Adipose tissue (tissue), 3 donors: ENCODE measurements around the gene OVCA2. TPM values are rescaled to one million over a fixed set of nuclear protein-coding genes. Genes with fewer than 3 reads are reported as not detected.

Experiments
- H3K27ac ChIP-seq: one replicate; pipeline ENCODE4 v1.5.1; 2013; ENCODE audit warnings: low read depth, low read length
- WGBS, 3 donors: extraction: QIAGEN DNeasy Blood & Tissue Kit; methylation state at CpG; one replicate each; pipeline ENCODE4 v1.1.7; 2013; 5-methylcytosine and 5-hydroxymethylcytosine counted together
- polyA plus RNA-seq, 3 donors: library from polyadenylated mRNA; stranded (reverse); fragments of 200-250 nt; gene quantifications; one replicate each; pipeline ENCODE4 v1.2.3, GENCODE V29; 2013
- donor health status: healthy with polysubstance abuse.
- donor health status: Bipolar disorder and iron deficiency.
- donor health status: healthy.

OVCA2 gene
- polyA plus RNA-seq: 10 to 100 TPM; 30.9 to 40.7 (median 38.7) TPM

DNA sequence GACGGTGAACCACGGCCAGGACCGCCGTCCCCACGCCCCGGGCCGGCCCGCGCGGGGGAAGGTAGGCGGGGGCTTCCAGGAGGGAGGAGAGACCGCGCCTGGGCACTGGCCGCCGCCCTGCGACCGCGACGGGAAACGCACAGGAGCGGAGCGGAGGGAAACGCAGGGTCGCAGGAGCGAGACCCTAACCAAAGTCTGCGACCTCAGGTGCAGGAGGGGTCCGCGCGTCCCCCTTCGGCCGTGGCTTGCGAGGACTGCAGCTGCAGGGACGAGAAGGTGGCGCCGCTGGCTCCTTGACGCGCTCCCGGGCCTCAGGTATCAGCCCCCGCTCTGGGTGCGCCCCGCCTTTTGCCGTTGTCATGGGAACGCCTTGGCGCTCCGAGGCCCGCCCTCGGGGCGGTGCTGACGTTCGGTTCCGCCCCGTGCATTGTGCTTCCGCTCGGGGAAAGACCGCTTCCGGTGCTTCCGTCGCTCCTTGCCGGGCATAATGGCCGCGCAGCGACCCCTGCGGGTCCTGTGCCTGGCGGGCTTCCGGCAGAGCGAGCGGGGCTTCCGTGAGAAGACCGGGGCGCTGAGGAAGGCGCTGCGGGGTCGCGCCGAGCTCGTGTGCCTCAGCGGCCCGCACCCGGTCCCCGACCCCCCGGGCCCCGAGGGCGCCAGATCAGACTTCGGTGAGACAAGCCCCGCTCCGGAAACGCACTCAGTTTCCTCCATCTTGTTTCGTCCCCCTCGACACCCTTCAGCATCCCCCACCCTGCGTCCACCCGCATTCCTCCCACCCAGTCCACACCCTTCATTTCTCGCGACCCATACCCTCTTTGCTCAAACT lies at the start of gene OVCA2:
TSS of gene OVCA2 (plus strand) at position 462 of the 829 bp plus-strand sequence. CDS start at position 488, 26 bp downstream.
- WGBS, 3 donors: 0 to 4% (median 0%) methylated on average over 79 to 92 of the region's 93 CpGs

DNA sequence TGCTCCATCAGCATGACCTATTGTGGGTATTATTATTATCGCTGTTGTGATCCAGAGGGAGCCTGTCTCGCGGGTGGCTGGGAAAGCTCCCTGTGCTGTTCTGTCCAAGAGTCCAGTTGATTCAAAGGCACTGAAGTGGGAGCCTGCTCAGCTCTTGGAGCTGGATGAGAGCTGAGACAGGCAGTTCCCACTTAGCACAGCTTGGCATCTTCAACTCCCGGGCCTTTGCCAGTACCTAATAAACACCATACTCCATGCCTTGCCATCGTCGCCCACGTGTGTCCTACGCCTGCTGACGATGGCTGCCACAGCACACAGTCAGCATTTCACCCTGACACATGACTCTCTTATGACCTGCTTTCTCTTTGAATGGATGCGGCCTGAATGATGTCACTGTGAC lies 49.3 kb upstream of the OVCA2 start:
- WGBS, 3 donors: 80 to 89% (median 86%) methylated on average over 10 of the region's 10 CpGs
- H3K27ac ChIP-seq: no peak overlapping the region

More for the DNA sequence above, at the start of gene OVCA2:
- peak within 1 kb of the TSS; percentile 38 for H3K27ac ChIP-seq

DNA sequence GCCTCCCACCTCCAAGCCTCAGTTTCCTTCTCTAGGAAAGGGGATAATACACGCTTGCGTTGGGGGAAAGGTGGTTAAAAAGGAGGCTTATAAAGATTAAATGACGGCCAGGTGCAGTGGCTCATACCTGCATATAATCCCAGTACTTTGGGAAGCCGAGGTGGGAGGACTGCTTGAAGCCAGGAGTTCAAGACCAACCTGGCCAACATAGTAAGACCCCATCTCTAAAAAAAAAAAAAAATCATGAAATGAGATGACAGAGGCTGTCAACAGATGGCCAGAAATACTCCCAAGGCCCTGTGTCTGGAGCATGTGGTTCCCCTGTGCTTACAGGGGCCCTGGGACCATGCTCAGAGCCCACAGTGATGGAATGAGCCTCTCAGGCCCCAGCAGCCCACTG lies 47.1 kb upstream of the OVCA2 start:
- WGBS, 3 donors: 96 to 99% (median 97%) methylated on average over 4 of the region's 4 CpGs
- no peak overlapping the region for H3K27ac ChIP-seq

DNA sequence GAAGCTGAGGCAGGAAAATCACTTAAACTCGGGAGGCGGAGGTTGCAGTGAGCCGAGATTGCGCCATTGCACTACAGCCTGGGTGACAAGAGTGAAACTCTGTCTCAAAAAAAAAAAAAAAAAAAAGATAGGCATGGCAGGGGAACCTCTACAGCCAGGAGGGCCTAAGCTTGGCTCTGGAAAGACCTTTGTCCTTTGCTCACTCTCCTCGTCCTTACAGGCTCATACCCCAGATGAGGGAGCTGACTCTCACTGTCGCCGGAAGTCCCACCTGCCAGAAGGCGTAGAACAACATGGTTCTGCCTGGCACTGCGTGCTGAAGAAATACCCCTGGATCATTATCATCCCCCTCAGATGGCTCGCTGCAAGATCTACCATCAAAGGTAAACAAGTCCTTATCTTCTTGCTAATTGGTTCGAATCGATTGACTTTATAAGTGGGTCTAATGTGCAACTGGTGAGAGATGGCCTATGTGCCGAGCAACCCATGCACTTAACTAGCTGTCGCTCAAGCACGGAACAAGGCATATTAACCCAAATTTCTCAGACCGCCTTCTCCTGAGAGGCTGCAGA lies 46.4 kb upstream of the OVCA2 start:
- 80 to 96% (median 94%) methylated on average over 16 of the region's 16 CpGs for WGBS, 3 donors
- no peak overlapping the region for H3K27ac ChIP-seq

DNA sequence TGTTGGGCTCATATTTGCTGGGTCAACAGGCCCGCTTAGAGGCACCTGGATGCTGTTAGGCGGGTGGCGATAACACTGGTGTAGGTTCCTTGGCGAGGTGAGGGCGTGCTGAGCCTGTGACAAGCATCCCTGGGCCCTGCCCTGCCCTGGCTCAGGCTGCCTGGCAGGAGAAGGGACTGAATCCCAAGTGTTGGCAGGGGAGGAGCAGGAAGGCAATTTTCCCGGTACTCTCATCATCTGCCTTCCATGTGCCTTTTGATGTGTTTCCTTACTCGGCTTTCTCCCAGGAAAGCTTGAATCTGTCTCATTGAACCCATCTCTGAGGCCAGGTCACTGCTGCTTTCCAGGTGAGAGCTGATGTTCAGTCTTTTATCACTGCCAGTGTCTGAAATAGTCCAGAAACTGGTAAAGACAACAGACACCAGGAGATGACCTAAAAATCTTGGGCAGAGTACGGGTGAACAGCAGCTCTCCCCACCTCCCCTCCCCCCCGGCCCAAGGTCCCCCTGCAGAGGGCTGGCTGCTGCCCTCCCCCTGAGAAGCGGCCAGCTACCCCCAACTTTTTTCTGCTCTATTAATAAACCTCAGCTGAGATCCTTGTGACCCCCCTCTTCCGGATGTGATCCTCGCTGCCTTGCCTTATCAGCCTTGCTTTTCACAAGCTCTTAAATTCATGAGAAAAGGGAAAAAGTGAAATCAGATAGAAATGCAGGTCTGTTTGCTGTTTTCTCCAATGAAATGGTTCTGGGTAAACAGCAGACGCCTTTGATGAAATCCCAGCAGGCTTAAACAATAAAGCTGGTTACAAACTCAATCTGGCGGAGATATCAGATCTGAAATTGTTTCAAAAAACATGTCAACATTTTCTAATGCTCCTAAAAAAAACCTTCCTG lies 45.7 kb upstream of the OVCA2 start:
- H3K27ac ChIP-seq: no peak overlapping the region
- 64 to 87% (median 83%) methylated on average over 14 of the region's 14 CpGs for WGBS, 3 donors

DNA sequence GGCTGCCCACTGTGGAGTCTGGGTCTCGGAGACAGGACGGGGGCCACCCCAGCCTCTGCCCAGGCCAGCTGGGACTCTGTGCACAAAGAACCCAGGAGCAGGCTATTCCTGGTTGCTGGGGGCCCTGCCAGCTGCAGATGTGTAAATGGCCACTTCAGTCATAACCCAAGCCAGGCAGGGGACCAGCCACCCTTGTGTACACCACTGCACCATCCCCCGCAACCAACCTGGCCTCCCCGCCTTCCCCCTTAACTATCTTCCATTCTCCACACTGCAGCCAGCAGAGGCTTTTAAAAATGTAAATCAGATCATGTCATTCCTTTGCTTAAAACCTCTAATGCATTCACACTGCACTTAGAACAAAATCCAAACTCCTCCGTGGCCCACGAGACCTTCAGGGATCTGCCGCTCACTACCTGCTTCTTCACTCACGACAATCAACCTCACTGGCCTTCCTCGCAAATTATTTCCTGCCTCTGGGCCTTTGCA lies 45.0 kb upstream of the OVCA2 start:
- H3K27ac ChIP-seq: no peak overlapping the region
- WGBS, 3 donors: 78 to 96% (median 93%) methylated on average over 9 of the region's 9 CpGs

DNA sequence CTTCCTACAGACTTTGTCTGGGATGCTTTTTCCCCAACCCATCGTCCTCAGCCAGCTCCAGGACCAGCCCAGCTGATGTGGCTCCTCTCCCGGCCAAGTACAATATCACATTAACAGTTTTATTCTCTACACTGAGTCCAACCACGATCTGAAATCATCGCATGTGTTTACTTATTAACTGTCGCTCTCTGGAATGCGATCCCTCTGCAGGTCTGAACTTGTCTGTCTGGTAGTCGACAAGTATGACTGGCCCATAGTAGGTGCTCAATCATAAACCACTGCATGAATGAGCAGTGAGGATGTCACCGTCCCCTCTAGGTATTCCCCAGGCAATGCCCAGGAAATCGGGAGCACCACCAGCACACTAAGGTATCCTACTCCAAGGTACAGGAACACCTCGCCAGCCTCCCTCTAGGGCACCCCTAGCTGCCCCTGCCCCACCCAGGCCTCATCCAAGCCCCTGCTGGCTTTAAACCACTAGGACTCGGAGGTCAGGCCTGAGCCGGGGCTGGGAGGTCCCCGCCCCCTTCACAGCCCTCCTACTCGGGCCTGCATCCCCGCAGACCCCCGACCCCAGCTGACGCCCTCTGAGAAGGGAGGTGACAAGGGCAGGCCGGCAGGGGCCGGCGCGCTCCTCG lies 44.4 kb upstream of the OVCA2 start:
- no peak overlapping the region for H3K27ac ChIP-seq
- WGBS, 3 donors: 14 to 65% (median 59%) methylated on average over 21 to 22 of the region's 22 CpGs

DNA sequence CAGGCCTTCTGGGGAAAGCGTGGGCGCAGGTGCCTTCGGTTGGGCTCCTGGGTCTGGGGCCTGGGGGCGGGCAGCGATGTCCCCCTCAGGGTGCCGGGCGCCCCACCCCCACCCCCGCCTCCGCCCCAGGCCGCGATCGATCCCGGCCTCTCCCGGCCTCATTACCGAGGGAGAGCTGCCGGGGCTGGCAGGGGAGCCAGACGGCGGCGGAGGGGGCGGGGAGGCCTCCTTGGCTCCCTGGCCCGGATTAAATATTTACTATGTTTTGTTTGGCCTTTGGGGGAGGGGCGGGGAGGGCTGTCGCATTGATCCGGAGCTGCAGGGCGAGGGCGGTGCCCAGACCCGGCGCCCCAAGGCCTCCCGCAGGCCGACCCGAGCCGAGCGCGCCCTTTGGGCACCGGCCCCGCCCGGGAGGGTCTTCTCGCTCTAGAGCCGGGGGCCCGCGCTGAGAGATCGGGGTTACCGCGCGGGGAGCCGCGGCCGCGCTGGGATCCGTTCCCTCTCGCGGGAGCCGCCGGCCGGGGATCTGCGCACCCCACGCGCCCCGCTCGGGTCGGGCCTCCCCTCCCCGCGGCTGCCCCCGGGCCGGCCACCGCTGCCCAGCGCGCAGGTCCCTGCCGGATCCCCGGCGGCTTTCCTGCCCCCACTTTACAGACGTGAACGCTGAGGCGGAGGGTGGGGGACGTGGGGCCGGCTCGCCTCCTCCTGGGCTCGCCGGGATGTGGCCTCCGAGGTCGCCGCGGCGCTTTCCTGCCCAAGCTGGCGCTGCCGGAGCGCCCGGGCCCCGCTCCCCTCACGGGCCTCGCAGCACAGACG lies 43.7 kb upstream of the OVCA2 start:
- no peak overlapping the region for H3K27ac ChIP-seq
- WGBS, 3 donors: 1 to 8% (median 5%) methylated on average over 48 to 92 of the region's 92 CpGs

DNA sequence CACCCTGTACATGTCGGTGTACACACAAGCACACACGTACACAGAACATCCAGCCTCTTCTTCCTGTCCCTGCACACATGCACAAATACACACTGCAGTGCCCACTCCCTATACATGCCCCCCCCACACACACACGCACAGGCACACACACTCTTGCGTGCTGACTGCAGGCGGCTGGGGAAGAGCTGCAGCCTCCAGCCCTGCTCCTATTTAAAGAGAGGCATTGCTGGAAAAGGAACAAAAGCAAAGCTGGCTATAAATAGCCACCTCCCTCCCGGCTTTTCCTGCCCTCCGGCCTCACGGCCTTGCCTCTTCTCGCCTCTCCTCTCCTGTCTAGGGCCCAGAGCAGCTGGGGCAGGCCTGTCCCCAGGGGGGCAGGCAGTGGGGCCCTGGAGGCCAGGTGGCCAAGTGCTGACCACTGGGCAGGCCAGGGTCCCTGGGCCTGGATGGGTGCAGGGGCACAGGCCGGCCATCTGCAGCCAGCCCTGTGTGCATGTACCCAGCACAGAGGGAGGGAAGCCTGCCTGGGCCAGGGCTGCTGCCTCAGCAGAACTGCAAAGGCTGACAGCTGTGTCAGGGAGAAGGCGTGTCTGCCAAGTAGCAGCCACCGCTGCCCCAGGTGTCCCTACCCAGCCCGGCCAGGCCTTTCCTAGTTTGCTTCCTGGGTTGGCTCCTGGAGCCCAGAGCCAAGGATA lies 42.1 kb upstream of the OVCA2 start:
- 15 to 43% (median 34%) methylated on average over 13 of the region's 13 CpGs for WGBS, 3 donors
- no peak overlapping the region for H3K27ac ChIP-seq

DNA sequence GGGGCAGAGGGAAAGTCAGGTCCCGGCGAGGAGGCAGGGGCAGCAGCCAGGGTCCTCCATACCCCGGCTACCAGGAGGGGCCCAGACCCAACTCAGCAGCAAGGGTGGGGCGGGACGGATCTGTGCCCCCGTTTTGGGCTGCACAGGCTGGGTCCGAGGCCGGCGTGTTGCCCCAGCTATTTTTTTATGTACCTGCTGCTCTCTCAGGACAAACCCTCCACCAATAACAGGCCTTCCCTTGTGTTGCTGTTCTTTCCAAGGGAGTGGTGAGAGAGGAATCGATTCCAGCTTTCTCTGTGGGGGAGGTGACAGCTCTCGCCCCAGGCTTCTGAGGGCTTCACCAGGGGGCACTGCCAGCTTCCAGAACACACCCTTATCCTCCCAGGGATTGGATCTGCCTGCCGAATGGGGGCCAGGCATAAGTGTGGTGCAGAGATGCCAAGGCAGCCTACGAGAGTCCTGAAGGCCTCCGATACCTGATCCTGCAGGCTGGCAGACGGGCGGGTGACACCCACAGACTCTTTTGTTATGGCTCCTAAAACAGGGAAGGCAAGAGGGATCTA lies 39.0 kb upstream of the OVCA2 start:
- 56 to 82% (median 73%) methylated on average over 16 of the region's 16 CpGs for WGBS, 3 donors
- no peak overlapping the region for H3K27ac ChIP-seq

DNA sequence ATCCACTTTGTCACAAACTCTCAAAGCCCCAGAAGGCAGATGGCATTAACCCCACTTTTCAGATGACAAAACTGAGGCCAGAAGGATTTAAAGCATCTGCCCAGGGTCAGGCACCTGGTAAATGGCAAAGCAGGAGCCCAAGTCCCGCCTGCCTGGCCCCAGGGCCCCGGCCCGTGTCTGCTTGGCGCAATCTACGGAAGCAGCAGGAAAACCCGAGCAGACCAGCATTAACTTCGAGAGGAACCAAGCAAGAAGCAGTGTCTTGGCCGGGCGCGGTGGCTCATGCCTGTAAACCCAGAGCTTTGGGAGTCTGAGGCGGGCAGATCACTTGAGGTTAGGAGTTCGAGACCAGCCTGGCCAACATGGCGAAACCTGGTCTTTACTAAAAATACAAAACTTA lies 38.3 kb upstream of the OVCA2 start:
- no peak overlapping the region for H3K27ac ChIP-seq
- 91 to 92% (median 92%) methylated on average over 13 of the region's 13 CpGs for WGBS, 3 donors

DNA sequence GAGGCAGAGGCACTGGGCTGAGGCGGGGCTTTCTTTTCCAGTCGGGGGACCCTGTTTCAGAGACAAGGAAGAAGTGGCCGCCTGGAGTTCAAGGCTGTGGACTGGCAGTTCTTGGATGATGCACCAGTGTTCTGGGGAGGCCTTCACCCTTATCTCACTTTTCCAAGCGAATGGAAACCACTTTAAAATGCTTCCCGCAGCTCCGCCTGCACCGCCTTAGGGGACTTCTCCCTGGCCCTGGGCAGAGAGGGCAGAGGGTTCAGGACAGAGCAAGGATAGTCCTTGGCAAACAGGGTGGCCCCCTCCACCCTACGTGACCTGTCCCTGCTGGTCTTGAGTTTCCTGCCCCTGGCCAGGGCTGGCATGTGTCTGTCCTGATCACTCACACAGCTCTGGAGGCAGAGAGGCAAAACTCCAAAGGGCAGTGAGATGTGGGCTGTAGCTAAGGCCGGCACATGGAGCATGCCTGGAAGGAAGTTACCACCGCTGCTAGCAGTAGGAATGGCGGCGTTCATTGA lies 37.3 kb upstream of the OVCA2 start:
- no peak overlapping the region for H3K27ac ChIP-seq
- 77 to 82% (median 77%) methylated on average over 12 of the region's 12 CpGs for WGBS, 3 donors

DNA sequence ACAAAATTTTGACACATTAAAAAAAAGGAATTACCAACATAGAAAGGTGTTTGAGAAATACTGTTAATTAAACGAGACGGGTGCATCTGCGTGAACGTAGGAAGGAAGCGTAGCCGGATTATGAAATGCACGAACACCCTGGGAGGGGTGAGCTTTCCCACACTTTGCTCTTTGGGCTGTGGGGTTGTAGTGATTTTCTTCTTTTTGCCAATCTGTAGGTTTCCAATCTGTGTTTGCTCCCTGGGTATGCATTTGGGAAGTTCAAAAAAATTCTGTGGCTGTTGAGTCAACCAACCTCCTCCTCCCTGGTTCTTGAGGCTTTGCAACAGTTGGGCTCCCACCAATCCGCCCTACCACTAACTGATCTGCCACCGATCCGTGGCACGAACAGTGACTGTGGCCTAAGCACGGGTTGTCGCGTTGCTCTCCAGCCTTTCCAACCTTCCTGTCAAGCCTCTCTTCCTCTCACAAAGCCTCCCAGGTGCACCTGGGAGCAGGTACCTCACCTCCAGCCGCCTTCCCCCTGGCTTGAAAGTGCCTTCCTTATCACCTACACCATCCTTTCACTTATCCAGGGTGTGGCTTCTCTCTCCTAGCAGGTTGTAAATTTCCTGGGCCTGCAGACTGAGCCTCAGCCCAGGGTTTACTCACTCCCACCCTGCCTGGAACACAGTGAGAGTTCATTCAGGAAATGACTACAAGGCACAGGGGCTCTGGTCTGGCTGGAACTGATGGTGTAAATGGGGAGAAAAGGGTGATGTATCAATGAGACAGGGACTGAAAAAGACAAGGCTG lies 33.3 kb upstream of the OVCA2 start:
- H3K27ac ChIP-seq: no peak overlapping the region
- WGBS, 3 donors: 73 to 92% (median 78%) methylated on average over 15 of the region's 15 CpGs

DNA sequence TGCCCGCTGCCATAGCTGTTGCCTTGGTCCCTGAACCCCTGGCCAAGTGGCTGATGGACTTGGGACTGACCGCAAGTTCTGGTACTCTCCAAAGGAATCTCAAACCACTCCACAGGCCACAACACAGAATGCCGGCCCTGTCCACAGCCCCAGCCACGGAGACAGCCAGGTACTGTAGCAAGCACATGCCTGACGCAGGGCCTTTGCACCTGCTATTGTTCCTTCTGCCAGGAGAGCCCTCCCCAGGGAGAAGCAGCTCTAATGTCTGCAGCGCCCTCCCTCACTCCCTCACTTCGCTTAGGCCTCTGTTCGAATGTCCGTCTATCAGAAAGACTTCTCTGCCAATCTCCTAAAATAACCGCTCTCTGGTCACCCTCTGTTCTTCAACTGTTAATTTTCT lies 32.1 kb upstream of the OVCA2 start:
- H3K27ac ChIP-seq: no peak overlapping the region
- 96 to 99% (median 97%) methylated on average over 9 to 10 of the region's 10 CpGs for WGBS, 3 donors

DNA sequence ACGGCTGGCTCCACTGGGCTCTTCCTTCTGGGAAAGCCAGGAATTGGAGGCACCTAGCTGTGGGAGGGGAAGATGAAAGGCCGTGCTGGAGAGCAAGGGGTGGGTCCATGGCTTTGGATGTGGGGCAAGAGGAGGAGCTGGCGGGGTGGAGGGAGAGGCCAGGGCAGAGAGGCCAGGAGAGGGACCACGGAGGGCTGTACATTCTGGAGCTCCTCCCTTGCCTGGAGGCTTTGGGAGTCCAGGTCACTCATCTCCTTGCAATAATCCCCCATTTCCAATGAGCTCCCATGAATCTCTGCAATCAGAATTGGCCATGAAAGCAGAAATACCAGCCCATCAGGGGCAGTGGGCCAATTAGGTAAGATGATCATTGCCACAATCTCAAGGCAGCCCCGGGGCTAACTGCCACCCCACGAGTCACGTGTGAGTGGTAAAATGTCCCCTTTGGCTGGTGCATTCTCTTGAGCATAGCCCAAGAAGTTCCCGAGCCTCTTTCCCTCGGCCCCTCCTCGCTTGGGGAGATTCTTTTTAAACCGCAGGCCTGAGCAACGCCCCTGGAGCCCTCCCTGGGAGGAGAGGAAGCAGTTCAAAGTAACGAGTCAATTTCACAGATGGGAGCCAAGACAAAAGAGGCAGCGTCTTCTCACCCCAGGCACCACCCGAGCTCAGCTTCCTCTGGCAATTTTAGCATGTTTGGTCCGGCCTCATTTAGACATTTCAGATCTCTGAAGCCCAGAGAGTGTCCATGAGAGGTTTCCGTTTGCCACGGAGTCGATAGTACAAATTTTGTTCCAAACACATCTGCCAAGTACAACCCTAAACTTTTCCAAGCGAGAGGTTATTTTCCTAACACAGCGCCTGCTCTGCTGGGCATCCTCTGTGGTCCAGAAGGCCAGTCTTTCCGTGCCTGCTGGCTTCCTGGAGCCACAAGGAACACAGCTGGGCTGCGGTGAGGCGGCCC lies 30.1 kb upstream of the OVCA2 start:
- WGBS, 3 donors: 27 to 53% (median 29%) methylated on average over 24 of the region's 24 CpGs
- no peak overlapping the region for H3K27ac ChIP-seq
